ENCODE results near the gene RARRES1.
"Not testable (repeated sequence)": the region's sequence is repeated elsewhere in the genome, so short reads cannot be mapped to it uniquely, and the experiment has no call there.

RARRES1 gene

DNA sequence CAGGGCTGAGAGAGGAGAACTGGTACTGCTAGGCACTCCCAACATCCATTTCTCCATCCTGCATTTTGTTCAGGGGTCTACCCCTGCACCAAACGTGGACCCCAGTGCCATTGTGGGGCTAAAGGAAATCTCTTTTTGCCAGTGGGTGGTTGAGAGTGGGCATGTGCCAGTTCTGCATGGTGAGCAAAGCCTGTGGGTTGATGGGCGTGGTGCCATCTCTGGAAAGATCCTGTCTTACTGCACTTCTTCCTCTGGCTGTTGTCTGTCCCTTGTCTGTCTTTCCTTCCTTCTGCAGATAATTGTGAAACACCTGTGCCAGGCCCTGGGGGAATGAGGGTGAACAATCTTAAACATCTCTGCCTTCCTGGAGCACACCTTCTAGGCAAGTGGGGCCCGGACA lies 1.4 kb upstream of the RARRES1 start:
- no peak for DNase-seq

DNA sequence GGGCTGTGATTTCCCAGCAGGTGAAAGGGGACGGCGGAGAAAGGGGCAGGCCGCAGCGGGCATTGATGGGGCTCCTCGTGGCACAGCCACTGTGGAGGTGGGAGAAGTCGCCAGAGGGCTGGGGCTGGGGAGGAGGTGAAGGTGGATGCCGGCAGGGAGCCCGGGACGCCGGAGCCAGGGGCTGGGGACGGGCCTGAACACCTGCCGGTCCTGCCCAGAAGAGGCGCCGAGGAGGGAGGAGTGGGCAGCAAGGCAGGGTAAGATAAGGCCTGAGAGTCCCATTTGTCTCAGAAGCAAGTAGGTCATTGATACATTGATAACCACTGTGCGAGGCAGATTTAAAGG lies 571 bp upstream of the RARRES1 start:
- no peak for DNase-seq

DNA sequence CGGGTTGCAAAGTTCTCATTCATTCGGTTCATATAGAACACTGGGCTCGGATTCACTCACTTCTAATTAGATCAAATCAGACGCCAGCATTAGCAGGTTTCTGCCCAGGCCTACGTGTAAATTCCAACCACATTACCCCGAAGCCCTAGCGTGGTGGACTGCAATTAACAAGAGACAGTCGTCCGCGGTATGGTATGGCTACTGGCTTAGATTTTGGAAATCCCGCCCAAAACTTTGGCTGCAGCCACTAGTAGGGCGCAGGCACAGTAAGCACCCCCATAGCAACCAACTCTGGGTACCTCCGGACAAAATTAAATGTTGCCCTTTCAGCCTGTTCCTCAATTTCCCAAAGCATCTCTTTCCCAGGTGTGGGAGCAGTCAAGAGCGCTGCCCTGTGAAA lies 771 bp downstream of the RARRES1 start:
- DNase-seq, result no peak

DNA sequence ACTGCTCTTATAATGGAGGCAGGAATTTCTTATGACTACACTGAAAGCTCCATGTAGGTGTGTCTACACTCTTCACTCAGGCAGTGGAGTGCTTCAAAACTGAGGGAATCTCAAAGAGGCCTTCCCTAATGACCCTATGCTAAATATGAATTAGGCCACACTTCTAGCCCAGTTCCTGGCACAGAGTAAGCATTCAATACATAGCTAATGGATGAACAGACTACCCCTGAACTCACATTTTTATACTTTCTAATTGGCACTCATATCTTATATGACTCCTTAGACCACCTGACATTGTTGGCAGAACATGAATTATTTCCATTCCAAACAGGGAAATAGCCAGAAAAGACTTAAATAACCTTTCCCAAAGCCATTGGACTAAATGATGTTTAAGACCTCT lies 3.4 kb downstream of the RARRES1 start:
- no peak for DNase-seq

DNA sequence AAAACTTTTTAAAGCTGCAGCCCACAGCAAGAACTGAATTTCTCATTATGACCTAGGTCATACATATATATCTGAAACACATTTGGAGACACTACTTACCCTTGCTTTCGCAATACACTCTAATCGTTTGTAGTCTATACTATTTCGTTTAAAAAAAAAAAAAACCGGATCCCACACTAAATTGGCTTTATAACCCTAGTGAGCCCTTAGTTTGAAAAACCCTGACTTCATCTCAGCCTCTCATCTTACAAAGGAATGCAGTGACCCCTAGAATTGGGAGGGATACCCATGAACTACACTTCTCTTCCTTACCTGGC lies 4.2 kb downstream of the RARRES1 start:
- no peak for DNase-seq

DNA sequence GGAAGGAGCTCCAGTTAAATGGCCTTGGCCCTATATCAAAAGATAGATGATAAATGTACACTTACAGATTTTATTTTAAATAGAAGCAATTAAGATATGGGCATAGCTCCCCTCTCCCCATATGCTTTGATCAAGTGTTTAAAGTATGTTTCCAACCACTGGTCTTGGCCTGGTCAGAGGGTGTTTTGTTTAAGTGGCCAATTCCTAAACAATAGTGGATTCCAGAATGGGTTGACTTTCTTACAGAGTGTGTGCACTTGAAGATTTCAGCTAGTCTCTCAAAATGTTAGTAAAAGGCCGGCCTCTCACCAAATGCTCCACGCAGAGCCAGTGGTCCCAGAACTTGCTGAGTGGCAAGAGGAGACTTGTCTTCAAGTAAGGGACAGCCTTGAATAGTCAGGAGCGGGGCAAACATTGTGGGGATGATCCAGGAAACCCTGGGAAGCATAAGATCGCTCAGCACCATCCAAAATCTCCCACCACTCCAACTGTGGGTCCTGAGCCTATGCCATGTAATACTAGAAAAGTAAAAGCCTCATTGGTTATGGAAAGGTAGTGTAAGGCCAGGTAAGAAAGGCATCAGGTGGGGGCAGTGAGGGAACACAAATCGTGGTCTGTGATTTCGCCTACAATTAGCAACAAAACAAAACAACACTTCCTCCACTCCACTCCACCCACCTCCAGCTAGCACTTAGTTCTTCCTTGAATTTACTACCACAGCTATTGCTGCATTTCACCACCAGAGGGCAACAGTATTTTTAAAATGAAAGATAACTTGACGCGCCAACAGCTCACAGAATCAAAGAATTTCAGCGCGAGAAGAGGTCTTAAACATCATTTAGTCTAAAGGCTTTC lies 4.8 kb downstream of the RARRES1 start:
- DNase-seq, result peak; percentile 76

DNA sequence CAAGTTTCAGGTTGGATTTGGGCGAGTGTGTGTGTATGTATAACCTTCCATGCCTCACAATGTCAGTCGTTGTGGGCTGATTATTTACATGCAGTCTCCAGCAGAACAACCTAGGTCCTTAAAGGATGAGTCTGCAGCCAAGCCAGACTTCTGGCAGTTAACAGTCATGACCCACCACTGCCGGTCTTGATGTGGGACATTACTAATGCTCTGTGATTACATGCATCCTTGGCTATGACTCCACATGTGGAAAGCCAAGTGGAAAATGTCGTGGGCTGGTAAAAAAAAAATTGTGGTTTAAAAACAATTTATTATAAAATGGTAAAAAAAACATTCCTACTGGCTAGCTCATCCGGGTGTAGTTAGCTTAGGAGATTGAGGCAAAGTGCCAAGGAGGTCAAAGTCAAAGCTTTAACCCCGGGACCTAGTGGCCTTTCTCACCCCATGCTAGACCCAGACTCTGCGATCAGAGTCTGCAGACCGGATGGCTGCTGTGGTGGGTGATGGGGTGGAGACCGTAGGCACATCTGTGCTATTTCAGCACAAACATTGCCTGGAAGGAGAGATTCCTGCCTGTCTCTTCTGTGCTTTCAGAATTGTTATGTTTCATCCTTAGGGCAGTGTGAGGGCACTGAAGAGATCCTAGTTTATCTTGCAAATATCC lies 6.8 kb downstream of the RARRES1 start:
- DNase-seq, result no peak

DNA sequence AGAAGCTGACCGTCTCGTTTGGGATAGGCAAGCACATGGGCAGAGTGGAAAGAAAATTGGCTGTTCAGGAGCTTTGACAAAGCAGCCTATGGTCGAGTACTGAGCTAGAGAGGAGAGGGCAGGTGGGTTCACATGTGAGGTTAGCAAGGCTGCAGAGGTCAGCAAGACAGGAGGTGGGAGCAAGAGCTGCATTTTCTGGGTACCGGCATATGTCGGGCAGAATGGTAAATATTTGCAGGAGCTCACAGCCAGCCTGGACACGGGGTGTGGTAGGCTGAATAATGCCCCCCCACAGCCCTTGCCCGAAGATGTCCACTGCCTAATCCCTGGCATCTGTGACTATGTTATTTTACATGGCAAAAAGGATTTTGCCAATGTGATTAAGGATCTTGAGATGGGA lies 8.3 kb downstream of the RARRES1 start:
- DNase-seq, result no peak

DNA sequence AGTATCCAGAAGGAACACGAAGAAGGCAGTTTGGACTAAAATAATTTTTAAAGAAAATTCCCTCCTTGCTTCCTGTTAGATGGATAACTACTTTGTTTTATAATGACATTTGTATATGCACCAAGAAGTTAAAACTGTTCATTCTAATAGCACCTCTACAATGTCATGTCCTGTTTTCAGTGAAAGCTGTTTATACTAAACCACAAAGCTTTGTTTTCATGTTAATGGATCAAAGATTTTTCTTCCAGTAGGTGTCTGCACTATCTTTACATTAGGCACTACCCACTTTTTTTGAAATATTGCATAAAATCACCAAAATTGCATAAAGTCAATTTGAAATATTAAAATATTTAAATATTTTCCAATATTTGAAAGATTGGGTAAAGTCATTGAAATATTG lies 10.1 kb downstream of the RARRES1 start:
- no peak for DNase-seq

DNA sequence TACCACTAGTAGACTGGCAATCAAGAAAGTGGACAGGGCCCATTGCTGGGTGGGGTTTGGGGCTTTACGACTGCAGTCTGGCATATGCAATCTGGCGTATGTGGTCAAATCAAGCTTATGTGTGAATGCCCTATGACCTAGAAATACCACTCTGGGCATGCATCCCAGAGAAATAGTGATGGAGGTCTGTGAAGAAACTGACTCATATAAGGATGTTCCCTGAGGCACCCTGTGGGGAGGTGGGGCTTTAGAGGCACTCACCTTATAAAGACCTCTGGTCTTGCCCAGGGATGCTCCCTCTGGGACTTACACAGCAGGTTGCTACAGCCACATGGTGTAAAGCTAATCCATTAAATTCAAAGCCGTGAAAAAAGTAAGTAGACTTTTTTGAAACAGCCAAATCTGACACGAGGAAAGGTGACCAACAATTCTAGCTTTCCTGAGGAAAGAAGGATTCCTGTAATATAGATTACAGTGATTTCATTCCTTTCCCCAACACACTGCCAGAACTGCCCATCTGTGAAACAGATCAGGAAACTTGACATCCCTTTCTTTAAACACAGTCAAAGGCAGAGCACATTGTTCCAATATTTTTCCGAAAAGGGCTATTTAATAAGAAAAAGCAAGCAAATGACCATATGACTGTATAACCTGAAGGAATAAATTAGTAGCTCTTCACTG lies 13.6 kb downstream of the RARRES1 start:
- no peak for DNase-seq

DNA sequence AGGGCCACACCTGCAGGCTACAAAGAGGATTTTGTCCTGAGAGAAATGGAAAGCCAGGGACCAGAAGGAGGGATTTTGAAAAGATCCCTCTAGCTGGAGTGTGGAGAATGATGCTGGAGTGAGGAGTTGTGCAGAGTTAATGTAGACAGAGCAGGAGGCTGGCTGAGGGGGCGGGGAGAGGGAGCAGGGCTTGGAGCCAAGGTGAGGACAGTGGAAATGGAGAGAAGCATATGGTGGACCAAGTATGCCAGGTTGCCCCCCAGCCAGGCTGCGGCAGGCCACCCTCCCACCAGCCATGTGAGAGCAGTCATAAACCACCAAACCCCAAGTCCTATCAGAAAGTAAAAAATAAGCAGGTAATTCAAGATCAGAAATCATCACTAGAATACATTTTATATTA lies 14.7 kb downstream of the RARRES1 start:
- no peak for DNase-seq

DNA sequence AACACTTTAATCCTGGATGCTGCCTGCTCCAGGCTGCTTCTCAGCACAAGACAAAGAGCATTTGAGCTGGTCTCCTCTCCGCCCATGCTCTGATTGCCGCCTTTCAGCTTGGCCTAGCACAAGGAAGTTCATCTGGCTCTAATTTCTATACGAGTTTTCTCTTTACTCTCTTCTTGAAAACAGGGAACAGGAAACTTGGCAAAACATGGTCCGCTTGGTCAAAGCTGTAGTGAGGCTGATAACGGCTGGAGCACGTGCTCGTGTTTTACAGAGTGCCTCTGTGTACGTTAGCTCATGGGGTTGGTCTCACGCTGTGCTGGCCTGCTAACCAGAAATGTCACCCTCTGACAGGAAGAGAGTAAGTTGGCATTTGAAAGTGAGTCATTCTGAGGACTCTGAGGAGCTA lies 19.2 kb downstream of the RARRES1 start:
- DNase-seq, result no peak

DNA sequence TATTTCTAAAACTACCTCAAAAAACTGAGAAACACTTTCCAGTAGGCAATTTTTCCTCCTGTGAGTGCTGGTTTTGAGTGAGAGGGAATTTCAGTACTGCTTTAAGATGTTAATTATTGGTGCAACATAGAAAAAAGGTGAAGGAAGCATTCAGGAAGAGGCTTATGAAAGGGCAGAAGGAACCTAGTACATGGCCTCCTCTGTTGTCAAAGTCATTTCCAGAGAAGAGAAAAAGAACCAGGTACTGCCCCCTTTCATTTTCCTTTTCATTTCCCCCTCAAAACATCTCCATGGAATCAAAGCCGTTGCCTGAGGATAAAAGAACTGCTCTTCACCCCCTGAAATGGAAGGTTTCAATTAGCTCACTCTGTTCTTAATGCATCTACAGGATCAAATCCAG lies 19.8 kb downstream of the RARRES1 start:
- no peak for DNase-seq

DNA sequence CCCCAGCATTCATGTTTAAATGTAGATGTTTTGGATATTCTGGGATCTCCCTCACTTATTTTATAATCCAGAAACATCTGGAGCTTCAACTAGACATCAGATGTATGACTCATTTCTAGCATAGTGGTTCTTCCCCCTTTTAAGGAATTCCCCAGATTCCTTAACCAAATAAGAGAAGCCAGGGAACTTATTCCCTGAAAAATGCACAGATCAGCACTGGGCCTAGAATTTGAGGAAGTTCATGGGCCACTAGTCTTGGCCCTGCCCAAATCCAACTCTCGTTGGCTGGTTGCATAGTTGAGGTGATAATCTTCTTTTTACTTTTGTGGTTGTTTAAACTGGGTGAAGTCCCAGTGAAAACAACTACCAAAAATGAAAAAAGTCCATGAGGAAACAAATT lies 20.4 kb downstream of the RARRES1 start:
- DNase-seq, result no peak

DNA sequence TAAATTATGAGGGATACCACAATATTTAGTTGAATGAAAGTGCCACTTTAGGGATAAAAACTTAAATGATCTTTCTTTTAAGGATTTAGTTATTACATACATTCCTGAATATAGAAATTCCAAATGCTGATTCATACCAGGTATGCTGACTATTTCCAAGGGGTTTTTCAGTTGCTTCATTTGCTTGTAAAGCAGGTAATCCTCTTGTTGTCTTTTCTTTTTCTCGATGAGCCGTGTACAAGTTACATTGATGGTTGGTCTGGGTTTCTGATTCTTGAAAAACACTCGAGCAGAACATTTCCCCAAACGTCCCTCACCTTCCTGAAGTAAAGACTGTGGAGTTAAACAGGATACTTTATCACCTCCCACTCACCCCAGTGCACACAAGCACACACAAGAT lies 21.7 kb downstream of the RARRES1 start:
- no peak for DNase-seq

DNA sequence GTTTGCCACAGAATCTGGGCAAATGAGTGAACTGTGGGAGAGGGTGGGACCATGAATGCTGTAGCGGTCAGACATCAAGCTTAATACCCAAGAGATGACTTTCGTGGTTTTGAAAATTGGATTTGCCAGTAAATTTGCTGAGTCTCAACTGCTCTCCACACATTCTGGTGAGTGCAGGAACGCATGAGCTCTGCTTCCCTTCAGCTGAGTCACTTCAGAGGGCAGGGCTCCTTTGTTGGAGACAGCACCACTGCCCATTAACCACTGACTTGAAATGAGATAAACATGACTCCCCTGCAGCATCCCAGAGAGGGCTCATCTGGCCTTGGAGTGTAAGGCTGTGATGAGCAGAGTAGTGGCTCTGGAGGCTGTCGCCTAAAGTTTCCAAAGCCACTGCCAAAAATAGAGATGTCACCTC lies 22.6 kb downstream of the RARRES1 start:
- no peak for DNase-seq

DNA sequence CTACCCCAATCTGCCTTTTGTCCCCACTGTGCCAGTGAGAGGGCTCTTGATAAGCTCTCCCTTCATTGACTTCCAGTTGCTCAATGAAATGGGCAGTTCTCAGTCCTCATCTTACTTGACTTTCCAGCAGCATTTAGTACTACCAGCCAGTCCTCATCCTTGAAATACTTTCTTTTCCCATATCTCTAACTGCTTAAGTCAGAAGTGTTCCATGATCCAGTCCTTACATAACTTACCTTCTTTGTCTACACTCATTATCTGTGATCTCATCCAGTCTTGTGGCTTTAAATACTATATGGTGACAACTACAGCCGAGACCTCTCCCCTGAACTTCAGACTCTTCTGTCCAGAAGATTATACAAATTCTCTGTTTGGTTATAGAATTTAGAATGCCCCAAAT lies 28.7 kb downstream of the RARRES1 start:
- no peak for DNase-seq

DNA sequence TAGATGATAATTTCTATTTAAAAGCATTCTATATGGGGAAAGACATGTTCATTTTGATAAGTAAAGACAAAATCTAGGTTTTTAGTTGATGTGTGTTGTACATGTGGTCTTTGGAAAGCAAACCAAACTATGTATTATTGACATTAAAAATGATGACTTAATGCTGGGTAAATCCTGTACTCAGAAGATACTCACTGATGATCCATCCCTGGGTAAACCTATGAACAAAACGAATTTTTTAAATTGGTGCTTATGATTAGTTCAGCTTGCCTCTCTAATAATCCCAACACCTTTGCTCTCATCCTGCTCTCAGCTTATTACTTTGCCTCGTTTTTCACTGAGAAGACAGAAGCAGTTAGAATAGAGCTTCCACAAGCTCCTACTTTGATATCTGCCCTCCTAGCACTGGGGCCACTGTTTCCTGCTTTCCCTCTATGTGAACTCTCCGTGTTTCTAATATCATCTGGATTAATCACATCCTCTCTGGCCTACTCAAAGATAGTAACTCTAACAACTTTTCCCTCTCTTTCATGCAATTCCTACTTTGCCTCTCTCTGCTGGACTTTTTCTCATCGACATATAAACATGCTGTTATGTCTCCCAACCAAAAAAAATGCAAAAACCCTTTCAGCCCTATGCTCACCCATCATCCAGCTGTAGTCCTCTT lies 29.3 kb downstream of the RARRES1 start:
- no peak for DNase-seq

DNA sequence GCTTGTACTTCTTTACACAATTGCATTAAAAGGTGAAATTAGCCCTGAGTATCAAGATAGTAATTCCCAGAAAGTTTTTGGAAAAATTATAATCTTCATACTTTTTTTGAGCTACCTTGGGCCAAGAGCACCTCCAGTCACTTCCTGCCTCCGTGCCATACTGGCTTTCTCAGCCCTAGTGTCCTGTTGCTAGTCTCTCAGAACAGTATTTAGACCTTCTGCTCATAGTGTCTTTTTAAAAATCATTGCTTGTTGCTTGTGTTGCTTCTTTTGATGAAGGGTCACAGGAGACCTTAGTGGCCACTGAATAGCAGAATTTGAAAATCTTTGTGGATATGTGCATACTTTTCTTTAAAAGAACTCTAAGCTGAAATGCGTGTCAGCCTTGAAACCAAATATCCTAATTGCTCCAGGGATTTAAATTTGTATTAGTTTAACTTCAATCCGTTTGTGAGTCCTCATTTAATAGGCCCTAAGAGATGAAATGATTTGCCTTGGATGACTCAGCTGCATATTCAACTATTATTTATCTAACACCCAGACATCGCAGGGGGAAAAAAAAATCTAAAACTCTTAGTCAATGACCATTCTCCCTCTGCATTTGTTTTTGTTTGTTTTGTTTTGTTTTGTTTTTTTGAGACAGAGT lies 30.7 kb downstream of the RARRES1 start:
- DNase-seq, result no peak

DNA sequence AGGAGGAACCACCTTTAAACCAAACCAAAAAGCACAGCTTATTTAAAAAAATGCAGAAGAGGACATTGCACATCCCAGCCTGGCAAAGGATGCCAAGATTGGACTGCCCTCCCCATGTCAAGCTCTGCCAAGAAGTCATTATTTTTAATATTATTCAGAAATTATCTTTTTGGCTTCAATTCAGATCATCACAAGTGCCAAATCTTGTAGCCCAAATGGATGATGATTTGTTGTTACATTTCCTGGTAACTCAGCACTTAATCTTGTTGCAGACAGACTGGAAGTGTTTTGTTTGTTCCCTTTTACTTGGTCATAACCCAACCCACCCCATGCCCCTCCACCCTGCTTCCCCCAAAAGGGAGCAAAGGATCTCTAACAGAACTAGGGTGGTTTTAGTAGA lies 31.7 kb downstream of the RARRES1 start:
- DNase-seq, result no peak

DNA sequence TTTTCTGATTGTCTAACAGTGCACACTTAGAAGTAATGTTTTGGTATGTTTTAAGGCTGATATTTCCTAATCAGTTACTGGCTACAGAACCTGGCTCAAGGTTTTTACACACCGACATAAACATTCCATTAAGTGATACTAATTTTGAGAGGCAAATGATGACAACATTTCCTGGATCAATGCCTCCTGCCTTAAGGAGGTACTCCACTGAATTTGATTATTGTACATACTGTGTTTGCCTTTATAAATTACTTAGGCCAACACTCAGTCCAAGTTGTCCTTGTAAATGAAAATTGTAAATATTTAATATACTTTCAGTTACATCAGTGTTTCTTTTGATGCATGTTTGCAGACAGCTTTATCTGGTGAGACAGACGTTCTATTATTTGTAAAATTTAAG lies 35.6 kb downstream of the RARRES1 start:
- DNase-seq, result no peak

DNA sequence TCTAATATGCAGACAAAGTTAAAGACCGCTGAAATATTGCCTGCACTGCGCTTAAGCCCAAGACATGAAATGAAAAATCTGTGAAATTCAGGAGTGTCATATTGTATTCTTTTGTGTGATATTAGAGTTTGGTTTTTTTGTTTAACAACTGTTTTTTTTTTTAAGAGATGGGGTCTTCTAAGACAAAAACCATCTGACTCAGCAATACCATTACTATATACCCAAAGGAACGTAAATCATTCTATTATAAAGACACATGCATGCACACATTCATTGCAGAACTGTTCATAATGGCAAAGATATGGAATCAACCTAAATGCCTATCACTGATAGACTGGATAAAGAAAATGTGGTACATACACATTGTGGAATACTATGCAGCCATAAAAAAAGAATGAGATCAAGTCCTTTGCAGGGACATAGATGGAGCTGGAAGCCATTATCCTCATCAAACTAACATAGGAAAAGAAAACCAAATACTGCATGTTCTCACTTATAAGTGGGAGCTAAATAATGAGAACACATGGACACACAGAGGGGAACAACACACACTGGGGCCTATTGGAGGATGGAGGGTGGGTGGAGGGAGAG lies 38.3 kb downstream of the RARRES1 start:
- not testable (repeated sequence) for DNase-seq

DNA sequence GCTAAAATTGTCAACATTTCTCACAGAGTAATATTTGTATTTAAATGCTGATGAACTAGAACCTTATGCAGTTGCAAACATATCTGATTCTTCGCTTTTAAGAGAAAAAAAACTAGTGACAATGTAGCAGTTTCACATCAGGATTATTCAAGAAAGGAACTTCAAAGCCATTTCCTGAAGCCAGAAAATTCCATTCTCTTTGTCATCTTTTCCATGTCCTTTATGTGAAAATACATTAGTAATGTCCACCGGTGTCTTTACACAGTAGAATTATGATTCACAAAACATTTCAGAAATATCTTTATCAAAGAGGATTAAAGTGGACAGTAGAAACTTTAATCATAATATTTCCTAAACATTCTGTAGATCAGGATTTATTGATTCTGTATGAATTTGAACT lies 47.1 kb downstream of the RARRES1 start:
- no peak for DNase-seq
